GM13976 (cell line): ENCODE data around the gene TBL1XR1.

Experiments
- DNase-seq: peaks from one replicate; pipeline ENCODE4 v3.0.0; 2012; ENCODE audit warnings: low spot score
- CTCF ChIP-seq: IDR thresholded peaks from 2 replicates; pipeline ENCODE4 v1.5.1; 2012; ENCODE audit warnings: borderline replicate concordance, mild to moderate bottlenecking; ENCODE audit not compliant: insufficient read depth; ENCODE audit errors: extremely low read depth, missing control alignments, control extremely low read depth
- in situ Hi-C: fragments of 300-500 bp; cut with MboI; formaldehyde crosslinking; loops from one replicate; pipeline ENCODE4 v1.12.0; 2022; ENCODE audit warnings: low sequenced_read_pairs, mixed read lengths, inconsistent platforms; ENCODE audit not compliant: unreplicated experiment

The TBL1XR1 gene

GRCh38 chr3:177062052-177062732, 135.1 kb downstream of the TBL1XR1 start:
- TF ChIP-seq CTCF = no peak
- no peak for DNase-seq
- in situ Hi-C loops = loop anchor here (25.0 kb wide), 1 partner anchor 275 kb away; no protein-coding TSS in a partner anchor

GRCh38 chr3:177061369-177061768, 135.9 kb downstream of the TBL1XR1 start:
- in situ Hi-C loops = loop anchor here (25.0 kb wide), 1 partner anchor 276 kb away; no protein-coding TSS in a partner anchor
- TF ChIP-seq CTCF = no peak
- no peak for DNase-seq

GRCh38 chr3:177060492-177060891, 136.8 kb downstream of the TBL1XR1 start:
- DNase-seq = no peak
- TF ChIP-seq CTCF = no peak
- in situ Hi-C loops = loop anchor here (25.0 kb wide), 1 partner anchor 277 kb away; no protein-coding TSS in a partner anchor

GRCh38 chr3:177058648-177059047, 138.6 kb downstream of the TBL1XR1 start:
- no peak for DNase-seq
- in situ Hi-C loops = loop anchor here (10.0 to 25.0 kb wide), 2 partner anchors 126 to 279 kb away; no protein-coding TSS in a partner anchor
- TF ChIP-seq CTCF = no peak

- in situ Hi-C loops = loop anchor here (10.0 to 25.0 kb wide), 2 partner anchors 127 to 280 kb away; no protein-coding TSS in a partner anchor
- TF ChIP-seq CTCF = no peak
- DNase-seq = peak; percentile 49
Measured at GRCh38 chr3:177057768-177058167, 139.5 kb downstream of the TBL1XR1 start.

- no peak for TF ChIP-seq CTCF
- in situ Hi-C loops = loop anchor here (10.0 to 25.0 kb wide), 2 partner anchors 128 to 280 kb away; no protein-coding TSS in a partner anchor
- DNase-seq = no peak
Measured at GRCh38 chr3:177056927-177057326, 140.4 kb downstream of the TBL1XR1 start.
